ENCODE measurements around the gene CHD2. TPM values are rescaled to one million over a fixed set of nuclear protein-coding genes. Genes with fewer than 3 reads are reported as not detected.

Gene CHD2
- total RNA-seq, 1 experiment from 2014 or later: 81.8 TPM

- Histone ChIP-seq H3K27ac (ENCODE audit: low read length) (no peak overlapping the region), H3K4me1 (ENCODE audit: control insufficient read depth, insufficient read depth, low read length) (no peaks in the 10 kb centered on the region), H3K27me3 (ENCODE audit: control insufficient read depth, insufficient read depth, low read length) (no peaks in the 10 kb centered on the region), H3K36me3 (ENCODE audit: control insufficient read depth, insufficient read depth, low read length) (peaks cover 82% of the 10 kb centered on the region), H3K4me3 (ENCODE audit: low read depth in 2 of 2, low read length in 2 of 2) (no peak overlapping the region), H3K9me3 (ENCODE audit: control insufficient read depth, insufficient read depth, low read depth, low read length) (peaks cover 4% of the 10 kb centered on the region; the same call in 1 of the 2 replicates)
- DNase-seq (ENCODE audit: low read depth, low spot score): no peak
- intact Hi-C loops (cut with micrococcal nuclease; ENCODE audit: unreplicated experiment) (no loop called here), in situ Hi-C loops (cut with HindIII; ENCODE audit: low pct_unique_long_range_greater_than_20kb, low sequenced_read_pairs) (no loop called here)
- no peak for ATAC-seq
- ChIA-PET CTCF (no interaction called here), POLR2A (no interaction called here)
- no peak for TF ChIP-seq CTCF (IDR thresholded peaks at IDR 0.05)
- no peak for TF ChIP-seq SIN3A (IDR thresholded peaks at IDR 0.05; ENCODE audit: borderline replicate concordance, insufficient read depth, low read depth, low read length)
- TF ChIP-seq TCF7L2 (IDR thresholded peaks at IDR 0.05; ENCODE audit: low read depth, low read length): no peak
- no peak for TF ChIP-seq REST (IDR thresholded peaks at IDR 0.05; ENCODE audit: insufficient read depth in 1 of 2, low read depth in 2 of 2, low read length in 1 of 2)
- no peak for TF ChIP-seq POLR2AphosphoS5 (IDR thresholded peaks at IDR 0.05; ENCODE audit: low read depth, low read length)
- no TSS peak for BruUV-seq (replicated peaks)
Measured at GRCh38 chr15:92955706-92956105, 55.6 kb downstream of the CHD2 start.

GRCh38 chr15:92958105-92958504 is 58.0 kb downstream of the CHD2 start:
- Histone ChIP-seq H3K27me3 (ENCODE audit: control insufficient read depth, insufficient read depth, low read length) (no peaks in the 10 kb centered on the region), H3K9me3 (ENCODE audit: control insufficient read depth, insufficient read depth, low read depth, low read length) (peaks cover 4% of the 10 kb centered on the region; the same call in 1 of the 2 replicates), H3K4me3 (ENCODE audit: low read depth in 2 of 2, low read length in 2 of 2) (no peak overlapping the region), H3K36me3 (ENCODE audit: control insufficient read depth, insufficient read depth, low read length) (peaks cover 70% of the 10 kb centered on the region), H3K27ac (ENCODE audit: low read length) (no peak overlapping the region), H3K4me1 (ENCODE audit: control insufficient read depth, insufficient read depth, low read length) (no peaks in the 10 kb centered on the region)
- CTCF ChIA-PET: no interaction called here
- POLR2A ChIA-PET: no interaction called here
- intact Hi-C loops (cut with micrococcal nuclease; ENCODE audit: unreplicated experiment) (no loop called here), in situ Hi-C loops (cut with HindIII; ENCODE audit: low pct_unique_long_range_greater_than_20kb, low sequenced_read_pairs) (no loop called here)
- ATAC-seq (no peak), DNase-seq (ENCODE audit: low read depth, low spot score) (no peak)
- no peak for TF ChIP-seq POLR2AphosphoS5 (IDR thresholded peaks at IDR 0.05; ENCODE audit: low read depth, low read length)
- TF ChIP-seq TCF7L2 (IDR thresholded peaks at IDR 0.05; ENCODE audit: low read depth, low read length): no peak
- TF ChIP-seq SIN3A (IDR thresholded peaks at IDR 0.05; ENCODE audit: borderline replicate concordance, insufficient read depth, low read depth, low read length): no peak
- TF ChIP-seq REST (IDR thresholded peaks at IDR 0.05; ENCODE audit: insufficient read depth in 1 of 2, low read depth in 2 of 2, low read length in 1 of 2): no peak
- no peak for TF ChIP-seq CTCF (IDR thresholded peaks at IDR 0.05)
- no TSS peak for BruUV-seq (replicated peaks)
